GM19240 (cell line): ENCODE data around the gene LMNB1.
"Not testable (repeated sequence)": the region's sequence is repeated elsewhere in the genome, so short reads cannot be mapped to it uniquely, and the experiment has no call there.

Experiments
- DNase-seq: peaks from one replicate; pipeline ENCODE4 v3.0.0; 2011; ENCODE audit warnings: low spot score; ENCODE audit not compliant: insufficient read length

LMNB1 gene

GRCh38 chr5:126776499-126777256 lies at the start of gene LMNB1:
LMNB1 (plus strand) TSS chr5:126777136; CDS start chr5:126777509, 373 bp downstream.
- DNase-seq: peak; percentile 33

GRCh38 chr5:126732716-126733115 lies 44.2 kb upstream of the LMNB1 start:
- DNase-seq: no peak

GRCh38 chr5:126734573-126734972 lies 42.4 kb upstream of the LMNB1 start:
- not testable (repeated sequence) for DNase-seq

- no peak for DNase-seq
Observed at GRCh38 chr5:126736141-126736540, 40.8 kb upstream of the LMNB1 start.

GRCh38 chr5:126741361-126741760 lies 35.6 kb upstream of the LMNB1 start:
- no peak for DNase-seq

- DNase-seq: no peak
Observed at GRCh38 chr5:126742425-126742824, 34.5 kb upstream of the LMNB1 start.

- no peak for DNase-seq
Observed at GRCh38 chr5:126744836-126745235, 32.1 kb upstream of the LMNB1 start.

GRCh38 chr5:126745259-126745992 lies 31.5 kb upstream of the LMNB1 start:
- no peak for DNase-seq

GRCh38 chr5:126746290-126746689 lies 30.6 kb upstream of the LMNB1 start:
- DNase-seq: no peak

GRCh38 chr5:126752081-126752785 lies 24.7 kb upstream of the LMNB1 start:
- DNase-seq: no peak

- no peak for DNase-seq
Observed at GRCh38 chr5:126753227-126753626, 23.7 kb upstream of the LMNB1 start.

GRCh38 chr5:126754609-126755008 lies 22.3 kb upstream of the LMNB1 start:
- DNase-seq: no peak

GRCh38 chr5:126755593-126755992 lies 21.3 kb upstream of the LMNB1 start:
- no peak for DNase-seq

GRCh38 chr5:126757713-126758357 lies 19.1 kb upstream of the LMNB1 start:
- no peak for DNase-seq

GRCh38 chr5:126763371-126763770 lies 13.6 kb upstream of the LMNB1 start:
- DNase-seq: no peak

- no peak for DNase-seq
Observed at GRCh38 chr5:126769703-126770102, 7.2 kb upstream of the LMNB1 start.

GRCh38 chr5:126773536-126773935 lies 3.4 kb upstream of the LMNB1 start:
- not testable (repeated sequence) for DNase-seq

- DNase-seq: not testable (repeated sequence)
Observed at GRCh38 chr5:126774595-126774994, 2.3 kb upstream of the LMNB1 start.

GRCh38 chr5:126777257-126777974 lies 480 bp downstream of the LMNB1 start:
- DNase-seq: no peak

- peak; percentile 45 for DNase-seq
Observed at GRCh38 chr5:126777975-126778674, 1.2 kb downstream of the LMNB1 start.
